PC-9 (cell line): ENCODE data around the gene PAX7.

Source experiments
- EZH2 ChIP-seq: fragments of 200-600 bp; sonication (generic); IDR thresholded peaks from 2 replicates; pipeline ENCODE4 v1.8.0; 2017; ENCODE audit warnings: antibody characterized with exemption, low read depth
- TF ChIP-seq, protein P1 (sequence below): fragments of 200-600 bp; sonication (generic); conservative IDR thresholded peaks from 2 replicates; pipeline ENCODE4 v1.6.1; 2017; ENCODE audit warnings: mixed run types, antibody characterized with exemption, mild to moderate bottlenecking, moderate library complexity

DNA sequence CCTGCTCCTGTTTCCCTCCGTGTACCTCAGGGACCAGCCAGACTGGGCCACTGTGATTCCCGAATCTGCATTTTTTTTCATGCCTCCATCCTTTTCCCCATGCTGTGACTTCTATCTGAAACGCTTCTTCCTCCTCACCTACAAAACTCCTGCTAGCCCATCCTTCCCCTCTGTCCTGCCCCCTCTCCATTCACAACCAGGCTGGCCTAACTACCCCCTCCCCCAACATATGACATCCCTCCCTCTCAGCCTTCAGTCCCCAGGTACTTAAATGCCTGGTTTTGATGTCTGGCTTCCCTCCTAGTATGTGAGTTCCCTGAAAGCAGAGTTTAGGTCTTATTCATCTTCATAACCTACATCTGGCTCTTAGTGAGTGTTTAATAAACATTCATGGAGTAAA is 146.1 kb downstream of the PAX7 start:
- TF ChIP-seq, protein P1, sequence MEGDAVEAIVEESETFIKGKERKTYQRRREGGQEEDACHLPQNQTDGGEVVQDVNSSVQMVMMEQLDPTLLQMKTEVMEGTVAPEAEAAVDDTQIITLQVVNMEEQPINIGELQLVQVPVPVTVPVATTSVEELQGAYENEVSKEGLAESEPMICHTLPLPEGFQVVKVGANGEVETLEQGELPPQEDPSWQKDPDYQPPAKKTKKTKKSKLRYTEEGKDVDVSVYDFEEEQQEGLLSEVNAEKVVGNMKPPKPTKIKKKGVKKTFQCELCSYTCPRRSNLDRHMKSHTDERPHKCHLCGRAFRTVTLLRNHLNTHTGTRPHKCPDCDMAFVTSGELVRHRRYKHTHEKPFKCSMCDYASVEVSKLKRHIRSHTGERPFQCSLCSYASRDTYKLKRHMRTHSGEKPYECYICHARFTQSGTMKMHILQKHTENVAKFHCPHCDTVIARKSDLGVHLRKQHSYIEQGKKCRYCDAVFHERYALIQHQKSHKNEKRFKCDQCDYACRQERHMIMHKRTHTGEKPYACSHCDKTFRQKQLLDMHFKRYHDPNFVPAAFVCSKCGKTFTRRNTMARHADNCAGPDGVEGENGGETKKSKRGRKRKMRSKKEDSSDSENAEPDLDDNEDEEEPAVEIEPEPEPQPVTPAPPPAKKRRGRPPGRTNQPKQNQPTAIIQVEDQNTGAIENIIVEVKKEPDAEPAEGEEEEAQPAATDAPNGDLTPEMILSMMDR = no peak
- TF ChIP-seq EZH2 = no peak
